Kidney (tissue), 14 donors: ENCODE measurements around the gene HAPLN2. TPM values are rescaled to one million over a fixed set of nuclear protein-coding genes. Genes with fewer than 3 reads are reported as not detected.

Experiments used
- DNase-seq, 5 donors: peaks; one replicate each; pipeline ENCODE4 v3.0.0-alpha.2; 2013 to 2020
- FAIRE-seq: peaks from 2 replicates; lab custom pipeline; 2012; peaks lifted over from hg19 to GRCh38; lab: Jason Lieb, UNC
- H3K27ac ChIP-seq, 2 donors: one replicate each; pipeline ENCODE4 v1.7.0; 2013; ENCODE audit warnings: low read depth in 2 of 2, low read length in 2 of 2, inconsistent platforms in 1 of 2
- H3K27me3 ChIP-seq: one replicate; pipeline ENCODE4 v1.7.1; 2013; ENCODE audit warnings: low read length, inconsistent platforms; ENCODE audit not compliant: control insufficient read depth, insufficient read depth
- H3K36me3 ChIP-seq, 3 donors: one replicate each; pipeline versions ENCODE4 v1.7.0 to v1.7.1; 2013; ENCODE audit warnings: low read length in 3 of 3, control low read depth in 1 of 3, inconsistent platforms in 1 of 3; ENCODE audit not compliant: insufficient read depth in 3 of 3, control insufficient read depth in 2 of 3
- H3K4me1 ChIP-seq, 3 donors: one replicate each; pipeline versions ENCODE4 v1.7.0 to v1.7.1; 2013; ENCODE audit warnings: low read length in 3 of 3, inconsistent platforms in 1 of 3, low read depth in 1 of 3; ENCODE audit not compliant: control insufficient read depth in 2 of 3, insufficient read depth in 2 of 3
- H3K4me3 ChIP-seq, 3 donors: one replicate each; pipeline versions ENCODE4 v1.7.0 to v1.8.1; 2013; ENCODE audit warnings: low read length in 3 of 3, control low read depth in 1 of 3, inconsistent platforms in 1 of 3
- H3K9ac ChIP-seq, 3 donors: one replicate each; pipeline versions ENCODE4 v1.7.0 to v1.7.1; 2013; ENCODE audit warnings: low read length in 3 of 3, control low read depth in 1 of 3, inconsistent platforms in 1 of 3
- H3K9me3 ChIP-seq, 3 donors: one replicate each; pipeline versions ENCODE4 v1.7.0 to v1.7.1; 2013; ENCODE audit warnings: low read length in 3 of 3, control low read depth in 1 of 3, inconsistent platforms in 1 of 3; ENCODE audit not compliant: control insufficient read depth in 2 of 3, insufficient read depth in 1 of 3
- CTCF ChIP-seq: IDR thresholded peaks from 3 replicates; pipeline ENCODE4 v1.5.1; 2012; ENCODE audit warnings: mild to moderate bottlenecking, moderate library complexity, borderline replicate concordance; ENCODE audit not compliant: insufficient read depth; ENCODE audit errors: extremely low read depth
- intact Hi-C: fragments of 100-400 bp; cut with DNase I; formaldehyde crosslinking; loops from one replicate; pipeline ENCODE4 v1.11.1; 2022
- polyA plus RNA-seq: library from polyadenylated mRNA; stranded (reverse); fragments of 350-450 nt; fragmentation: Illumina TruSeq; extraction: RNeasy Lipid Tissue Mini Kit (QIAGEN cat#74804); gene quantifications from one replicate; pipeline ENCODE4 v1.2.3, GENCODE V29; 2014; ENCODE audit warnings: low read depth, low replicate concordance; ENCODE audit not compliant: insufficient read depth
- total RNA-seq: library from RNA; stranded (reverse); fragmentation: NEBNext Ultra II Directional; extraction: Animal tissue kit (Norgen Biotek cat#: 25700); gene quantifications from one replicate; pipeline ENCODE4 v1.2.1, GENCODE V29; 2021
- donor health status: control.
- donor health status: control.
- donor health status: control.
- donor health status: control.
- donor health status: control.
- donor health status: DM: yes; HTN: yes; CAD: no.
- donor health status: Normal renal cell carcinoma (clear cell type).

Gene HAPLN2
- total and polyA plus RNA-seq, 2 donors from 2014 or later, result 0.30 to 1.9 TPM

GRCh38 chr1:156592910-156593660 is 26.1 kb upstream of the HAPLN2 start:
- peak overlapping the region in 1 of 3 donors; percentile 24 for H3K9ac ChIP-seq
- peaks cover 0 to 11% (median 5%) of the 10 kb centered on the region in 3 donors for H3K4me1 ChIP-seq
- no peak for TF ChIP-seq CTCF
- intact Hi-C loops, result no loop called here
- no peaks in the 10 kb centered on the region for H3K27me3 ChIP-seq
- DNase-seq (no peak), FAIRE-seq (no peak)
- H3K4me3 ChIP-seq, result peak overlapping the region in 1 of 3 donors; percentile 97
- peaks cover 8 to 23% (median 14%) of the 10 kb centered on the region in 3 donors for H3K36me3 ChIP-seq
- H3K9me3 ChIP-seq, result no peaks in the 10 kb centered on the region
- H3K27ac ChIP-seq, result no peak overlapping the region

- H3K36me3 ChIP-seq, result peaks cover 9 to 25% (median 16%) of the 10 kb centered on the region in 3 donors
- H3K9me3 ChIP-seq, result no peaks in the 10 kb centered on the region
Observed at GRCh38 chr1:156593661-156593989, 25.6 kb upstream of the HAPLN2 start.

GRCh38 chr1:156594190-156594589 is 25.0 kb upstream of the HAPLN2 start:
- no peak for DNase-seq
- peaks cover 9 to 25% (median 16%) of the 10 kb centered on the region in 3 donors for H3K36me3 ChIP-seq
- FAIRE-seq, result no peak
- no peaks in the 10 kb centered on the region for H3K9me3 ChIP-seq
- TF ChIP-seq CTCF, result no peak
- intact Hi-C loops, result no loop called here
- H3K4me1 ChIP-seq, result peaks cover 0 to 11% (median 5%) of the 10 kb centered on the region in 3 donors
- H3K9ac ChIP-seq, result no peak overlapping the region
- H3K4me3 ChIP-seq, result no peak overlapping the region
- H3K27me3 ChIP-seq, result no peaks in the 10 kb centered on the region
- no peak overlapping the region for H3K27ac ChIP-seq

More at GRCh38 chr1:156593661-156593989, 25.6 kb upstream of the HAPLN2 start:
- Histone ChIP-seq H3K27me3 (no peaks in the 10 kb centered on the region), H3K9ac (no peak overlapping the region), H3K4me1 (peaks cover 0 to 11% (median 5%) of the 10 kb centered on the region in 3 donors), H3K4me3 (no peak overlapping the region), H3K27ac (no peak overlapping the region)
- DNase-seq (no peak), FAIRE-seq (no peak)
- no peak for TF ChIP-seq CTCF
- intact Hi-C loops, result no loop called here
